NCI-H69 (cell line): ENCODE data around the gene NAV1.
A peak's percentile ranks its signal among the peaks of the same experiment; 100 is the strongest.
"Not testable (repeated sequence)": the region's sequence is repeated elsewhere in the genome, so short reads cannot be mapped to it uniquely, and the experiment has no call there.

ENCODE experiments used
- DNase-seq: peaks from one replicate; lab custom pipeline; 2025; lab: John Stamatoyannopoulos, UW

Gene NAV1

DNA sequence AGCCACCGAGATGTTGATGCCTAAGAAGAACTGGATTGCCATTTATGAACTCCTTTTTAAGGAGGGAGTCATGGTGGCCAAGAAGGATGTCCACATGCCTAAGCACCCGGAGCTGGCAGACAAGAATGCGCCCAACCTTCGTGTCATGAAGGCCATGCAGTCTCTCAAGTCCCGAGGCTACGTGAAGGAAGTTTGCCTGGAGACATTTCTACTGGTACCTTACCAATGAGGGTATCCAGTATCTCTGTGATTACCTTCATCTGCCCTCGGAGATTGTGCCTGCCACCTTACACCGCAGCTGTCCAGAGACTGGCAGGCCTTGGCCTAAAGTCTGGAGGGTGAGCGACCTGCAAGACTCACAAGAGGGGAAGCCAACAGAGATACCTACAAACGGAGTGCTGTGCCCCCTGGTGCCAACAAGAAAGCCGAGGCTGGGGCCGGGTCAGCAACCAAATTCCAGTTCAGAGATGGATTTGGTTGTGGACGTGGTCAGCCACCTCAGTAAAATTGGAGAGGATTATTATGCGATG is 18.8 kb upstream of the NAV1 start:
- DNase-seq, result not testable (repeated sequence)

GRCh38 chr1:201525193-201525778 is 13.6 kb upstream of the NAV1 start:
- no peak for DNase-seq

- no peak for DNase-seq
Observed at GRCh38 chr1:201527879-201528278, 11.0 kb upstream of the NAV1 start.

DNA sequence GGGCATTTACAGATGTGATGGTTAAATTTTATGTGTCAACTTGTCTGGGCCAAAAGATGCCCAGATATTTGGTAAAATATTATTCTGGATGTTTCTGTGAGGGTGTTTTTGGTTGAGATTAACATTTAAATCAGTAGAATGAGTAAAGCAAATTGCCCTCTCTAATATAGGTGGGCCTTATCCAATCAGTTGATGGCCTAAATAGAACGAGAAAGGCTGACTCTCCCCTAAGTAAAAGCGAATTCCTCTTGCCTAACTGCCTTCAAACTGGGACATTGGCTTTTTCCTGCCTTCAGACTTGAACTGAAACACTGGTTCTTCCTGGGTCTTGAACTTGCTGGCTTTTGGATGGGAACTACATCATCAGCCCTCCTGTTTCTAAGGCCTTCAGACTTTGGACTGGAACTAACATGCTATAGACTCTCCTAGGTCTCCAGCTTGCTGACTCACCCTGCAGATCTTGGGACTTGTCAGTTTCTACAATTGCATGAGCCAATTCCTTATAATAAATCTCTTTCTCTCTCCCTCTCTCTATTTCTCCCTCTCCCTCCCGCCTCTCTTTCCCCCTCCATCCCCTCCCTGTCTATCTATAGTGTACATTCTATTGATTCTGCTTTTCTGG is 10.2 kb upstream of the NAV1 start:
- no peak for DNase-seq

DNA sequence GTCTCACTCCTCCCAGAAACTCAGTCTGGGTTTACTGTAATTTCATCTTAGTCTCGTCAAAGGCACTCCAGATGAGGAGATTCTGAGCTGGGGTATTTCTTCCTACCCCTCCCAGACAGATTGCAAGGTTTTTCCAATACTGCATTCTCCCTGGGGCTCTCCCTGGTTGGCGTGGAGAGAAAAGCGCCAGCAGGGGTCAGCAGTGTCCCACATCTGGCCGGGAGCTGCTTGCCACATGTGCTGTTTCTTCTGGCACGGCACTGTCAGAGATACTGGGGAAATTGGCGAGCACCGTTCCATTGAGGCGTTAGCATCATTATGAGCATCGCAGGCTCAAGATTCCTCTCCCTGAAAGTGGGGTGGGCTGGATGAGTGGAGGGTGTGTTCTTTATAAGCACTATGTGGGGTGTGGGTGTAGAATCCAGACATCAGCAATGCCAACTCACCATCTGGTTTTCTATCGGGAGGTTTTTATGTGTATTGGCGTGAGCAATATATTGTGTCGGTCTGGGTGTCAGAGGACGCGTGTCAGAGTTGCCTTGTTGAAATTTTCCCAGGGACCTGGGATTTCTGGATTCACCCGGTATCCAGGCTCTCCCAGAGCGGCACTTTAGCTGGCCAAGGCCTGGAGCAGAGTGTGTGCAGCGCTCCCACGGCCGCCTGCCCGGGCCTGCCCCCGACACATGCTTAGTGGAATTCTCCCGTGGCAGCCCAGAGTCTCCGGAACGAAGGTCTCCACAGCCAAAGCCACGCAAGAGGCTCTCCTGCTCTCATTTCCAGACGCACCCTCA is 8.0 kb upstream of the NAV1 start:
- DNase-seq, result peak; percentile 85

DNA sequence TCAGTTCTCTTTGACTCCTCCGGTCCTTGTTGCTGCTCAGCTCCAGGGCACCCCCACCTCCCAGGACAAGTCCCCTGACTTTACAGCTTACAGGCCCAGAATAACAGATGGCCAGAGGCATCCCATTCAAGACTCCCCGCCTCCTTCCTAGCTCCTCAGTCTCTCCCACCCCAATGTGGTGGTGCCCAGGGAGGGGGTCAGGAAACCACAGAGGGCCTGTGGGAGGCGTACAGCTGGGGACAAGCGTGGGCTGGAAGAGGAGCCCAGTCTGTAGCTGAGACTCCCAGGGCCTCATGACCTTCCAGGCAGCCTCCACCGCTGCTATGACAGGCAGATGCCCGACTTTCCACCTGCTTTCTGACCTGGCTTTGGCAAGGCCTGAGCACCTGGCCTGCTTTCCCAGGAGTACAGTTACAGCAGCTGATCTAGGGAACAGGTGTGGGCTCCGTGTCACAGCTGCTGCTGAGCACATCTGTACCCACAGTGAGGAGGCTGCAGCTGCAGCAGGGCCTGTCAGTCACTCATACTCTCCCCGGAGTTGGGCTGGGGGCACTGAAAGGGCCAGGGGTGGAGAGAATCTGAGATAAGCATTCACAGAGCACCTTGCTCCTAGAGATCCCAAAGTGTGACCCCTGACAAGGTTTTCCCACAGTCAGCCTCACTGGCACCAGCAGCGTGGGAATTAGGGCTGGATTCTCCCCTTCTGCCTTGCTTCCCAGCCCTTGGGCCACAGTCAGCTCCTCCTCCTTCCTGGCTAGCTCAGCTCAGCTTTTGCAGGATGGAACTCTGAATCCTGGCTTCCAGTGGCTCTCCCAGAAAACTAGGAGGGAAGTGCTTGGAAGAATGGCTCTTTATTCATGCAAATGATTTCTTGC is 7.1 kb upstream of the NAV1 start:
- DNase-seq, result peak; percentile 71

- no peak for DNase-seq
Observed at GRCh38 chr1:201533836-201534235, 5.1 kb upstream of the NAV1 start.

DNA sequence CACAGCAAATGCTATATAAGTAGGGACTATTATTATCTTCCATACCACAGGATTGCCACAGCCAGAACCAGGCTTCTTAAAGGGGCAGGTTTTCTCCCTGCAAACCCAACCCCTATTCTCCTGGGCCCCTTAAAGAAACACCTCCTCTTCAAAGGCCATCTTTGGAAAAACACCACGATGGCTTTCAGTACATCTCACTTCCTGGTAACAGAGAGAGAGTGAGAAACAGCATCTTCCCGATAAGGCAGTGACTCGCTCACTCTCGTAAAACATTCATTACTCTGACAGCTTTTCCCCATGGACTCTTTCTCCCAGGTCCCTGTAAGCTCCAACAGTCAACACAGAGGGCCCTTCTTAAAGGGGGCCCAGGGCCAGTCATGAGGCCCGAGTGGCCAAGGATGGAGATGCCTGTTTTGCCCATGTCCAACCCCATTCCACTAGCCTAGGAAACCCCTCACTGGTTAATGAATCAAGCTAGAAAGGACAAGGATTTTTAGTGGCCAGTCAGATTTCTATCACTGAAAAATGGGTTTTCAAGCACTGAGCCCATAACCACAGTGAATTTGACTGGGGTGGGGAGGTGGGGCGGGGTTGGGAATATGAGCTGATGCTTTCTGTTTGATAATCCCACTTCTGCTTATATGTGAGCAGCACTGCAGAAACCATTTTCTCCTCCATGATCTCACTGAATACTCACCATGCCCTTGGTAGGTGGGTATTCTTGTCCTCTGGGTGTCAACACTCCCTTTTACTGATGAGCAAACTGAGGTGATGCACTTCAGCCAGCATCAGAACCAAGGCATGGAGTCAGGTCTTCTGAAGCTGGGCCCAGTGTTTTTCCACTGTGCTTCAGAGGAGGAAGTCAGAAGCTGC is 3.6 kb upstream of the NAV1 start:
- peak; percentile 51 for DNase-seq

GRCh38 chr1:201535919-201536245 is 3.0 kb upstream of the NAV1 start:
- DNase-seq, result no peak

DNA sequence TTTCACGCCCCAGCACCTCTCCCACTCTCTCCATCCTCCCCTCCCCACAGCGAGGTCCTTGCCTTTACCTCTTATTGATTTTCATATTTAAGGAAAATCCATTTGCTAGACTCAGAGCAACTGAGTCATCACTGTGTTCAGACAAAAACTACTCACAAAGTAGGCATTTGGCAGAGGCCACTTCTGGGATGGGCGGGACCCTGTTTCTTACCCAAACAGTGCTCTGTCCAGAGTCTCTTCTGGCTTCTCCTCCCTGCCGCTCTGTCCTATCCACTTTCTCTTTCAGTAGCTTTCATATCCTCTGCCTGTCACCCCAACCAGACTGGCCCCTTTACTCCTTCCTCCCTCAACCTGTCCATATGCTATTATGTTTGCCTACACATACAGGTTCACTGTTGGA is 2.4 kb upstream of the NAV1 start:
- no peak for DNase-seq

GRCh38 chr1:201537028-201537427 is 1.9 kb upstream of the NAV1 start:
- DNase-seq, result no peak

- DNase-seq, result no peak
Observed at GRCh38 chr1:201537467-201537866, 1.5 kb upstream of the NAV1 start.

DNA sequence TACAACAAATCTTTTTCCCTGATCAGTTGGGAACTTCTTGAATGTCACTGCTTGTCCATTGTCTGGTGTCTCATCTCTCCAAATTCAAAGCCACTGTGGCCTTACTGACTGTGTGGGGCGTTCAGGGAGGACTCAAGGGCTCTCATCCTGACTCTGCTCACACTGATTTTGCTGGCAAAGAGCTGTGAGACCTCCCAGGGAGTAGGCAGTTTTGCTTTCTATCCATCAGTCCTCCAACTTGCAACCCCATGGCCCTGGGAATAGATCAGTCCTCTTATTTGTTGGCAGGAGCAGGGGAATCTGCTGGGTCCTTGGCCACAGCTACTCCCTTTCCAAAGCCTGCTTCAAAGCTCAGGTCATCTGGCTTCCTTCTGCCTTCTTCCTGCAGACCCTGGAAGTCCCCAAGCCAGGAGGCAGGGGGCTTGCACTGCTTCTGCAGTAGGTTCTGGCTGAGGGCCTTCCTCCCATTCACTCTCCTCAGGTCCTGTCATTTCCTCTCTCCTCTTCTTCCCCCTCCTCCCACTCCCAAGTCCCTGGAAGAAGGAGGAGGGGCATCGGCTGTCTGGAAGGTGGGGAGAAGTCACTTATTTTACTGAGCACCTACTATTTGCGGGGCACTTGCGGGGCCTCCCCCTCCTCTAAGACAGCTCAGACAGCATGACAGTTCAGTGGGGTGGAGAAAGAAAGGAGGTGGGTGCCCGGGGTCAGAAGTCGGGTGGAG is 876 bp upstream of the NAV1 start:
- DNase-seq, result peak; percentile 64

- DNase-seq, result peak; percentile 96
Observed at GRCh38 chr1:201539561-201540431, 869 bp downstream of the NAV1 start.

- DNase-seq, result peak; percentile 61
Observed at GRCh38 chr1:201540846-201541735, 2.2 kb downstream of the NAV1 start.

DNA sequence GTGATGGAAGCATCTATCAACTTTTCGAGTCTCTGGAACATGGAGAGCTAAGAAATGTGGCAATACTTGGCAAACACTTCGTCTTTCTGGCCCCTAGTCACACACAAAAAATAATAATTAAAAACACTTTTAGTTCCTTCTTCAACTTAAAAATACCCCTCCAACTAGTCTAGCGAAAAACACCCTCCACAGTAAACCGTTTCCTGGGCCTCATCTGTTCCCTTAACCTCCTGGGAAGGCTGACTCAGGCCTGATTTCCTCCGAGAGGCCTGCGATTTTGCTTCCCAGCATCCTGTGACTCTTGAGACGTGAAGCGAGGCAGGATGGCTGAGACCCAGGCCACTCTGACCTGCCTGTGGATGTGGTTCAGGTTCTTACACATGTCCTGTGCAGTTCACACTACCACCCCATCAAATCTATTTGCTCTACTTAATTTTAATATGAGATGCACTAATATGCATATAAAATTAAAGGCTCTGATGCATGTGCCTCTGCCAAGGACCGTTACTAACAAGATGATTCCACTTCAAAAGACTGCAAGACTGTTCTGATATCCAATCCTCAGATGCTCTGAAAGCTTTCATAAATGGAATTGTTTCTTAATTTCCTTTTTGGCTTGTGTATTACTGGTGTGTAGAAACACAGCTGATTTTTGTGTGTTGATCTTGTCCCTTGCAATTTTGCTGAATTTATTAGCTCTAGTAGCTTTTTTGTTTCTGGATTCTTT is 3.5 kb downstream of the NAV1 start:
- no peak for DNase-seq

- peak; percentile 31 for DNase-seq
Observed at GRCh38 chr1:201543871-201544642, 5.1 kb downstream of the NAV1 start.
